ENCODE results near the gene FASN. TPM values are rescaled to one million over a fixed set of nuclear protein-coding genes. Genes with fewer than 3 reads are reported as not detected.

The FASN gene
- total and polyA plus RNA-seq, 2 donors (not counting 3 experiments of a cell fraction or from before 2014, with no cell fraction given), result 101 to 360 TPM

DNA sequence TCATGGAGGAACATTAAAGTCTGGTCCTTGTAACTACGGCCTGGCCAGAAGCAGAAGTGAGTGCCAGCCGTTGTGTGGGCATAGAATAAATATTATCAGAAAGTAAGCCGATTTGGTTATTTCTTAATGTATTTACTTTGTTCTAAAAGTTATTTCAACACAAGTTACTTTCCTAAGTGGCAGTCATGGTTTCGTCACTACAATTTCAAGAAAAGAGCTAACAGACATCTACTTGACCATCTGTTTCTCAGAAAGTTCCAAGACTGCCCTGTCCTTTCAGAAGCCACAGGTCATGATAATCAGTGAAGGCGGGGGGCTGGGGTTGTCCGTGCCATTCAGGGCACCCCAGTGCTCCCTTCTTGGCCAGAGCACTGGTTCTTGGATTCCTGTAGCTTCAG lies 14.9 kb upstream of the FASN start:
- dilution Hi-C loops (cut with MboI; ENCODE audit: extremely low pct_ligation_motif_present, low sequenced_read_pairs) (no loop called here), intact Hi-C loops (cut with micrococcal nuclease) (no loop called here)

More for the DNA sequence above, 14.9 kb upstream of the FASN start:
- H3K79me2 ChIP-seq (ENCODE audit: control insufficient read depth, insufficient read depth, low read length), result no peaks in the 10 kb centered on the region
- H3K27me3 ChIP-seq (ENCODE audit: control insufficient read depth in 2 of 2, insufficient read depth in 2 of 2, low read length in 2 of 2), result no peaks in the 10 kb centered on the region
- no peaks in the 10 kb centered on the region for H3K9me1 ChIP-seq (replicated peaks; ENCODE audit: control insufficient read depth, extremely low read depth, insufficient read depth, low read length)
- no peak overlapping the region for H2AFZ ChIP-seq (ENCODE audit: low read depth, low read length)
- H3K4me1 ChIP-seq (ENCODE audit: control insufficient read depth, extremely low read depth, insufficient read depth, low read length), result no peaks in the 10 kb centered on the region
- CTCF ChIA-PET, result interaction anchor here (0.9 kb wide), 1 partner anchor 15 kb away, joined by 4 read pairs; the partner anchor contains the start of gene FASN
- TF ChIP-seq GATA2 (IDR thresholded peaks at IDR 0.05; ENCODE audit: insufficient read depth, insufficient read length, low read depth, low read length) (no peak), POLR2AphosphoS5 (IDR thresholded peaks at IDR 0.05; ENCODE audit: insufficient read depth, low read depth, low read length) (no peak), POLR2A (IDR thresholded peaks at IDR 0.05; ENCODE audit: low read depth, low read length) (no peak), MYC (IDR thresholded peaks at IDR 0.05; ENCODE audit: low read depth, low read length) (no peak), JUN (IDR thresholded peaks at IDR 0.05; ENCODE audit: borderline replicate concordance, insufficient read depth, insufficient read length, low read depth) (no peak), EZH2 (IDR thresholded peaks at IDR 0.05; ENCODE audit: borderline replicate concordance, low read depth, low read length, severe bottlenecking) (no peak), FOS (IDR thresholded peaks at IDR 0.05; ENCODE audit: borderline replicate concordance, insufficient read depth, low read length) (no peak)
- TF ChIP-seq, protein P1, sequence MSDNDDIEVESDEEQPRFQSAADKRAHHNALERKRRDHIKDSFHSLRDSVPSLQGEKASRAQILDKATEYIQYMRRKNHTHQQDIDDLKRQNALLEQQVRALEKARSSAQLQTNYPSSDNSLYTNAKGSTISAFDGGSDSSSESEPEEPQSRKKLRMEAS (IDR thresholded peaks at IDR 0.05; ENCODE audit: insufficient read depth, insufficient read length), result no peak
- TF ChIP-seq, protein P2, sequence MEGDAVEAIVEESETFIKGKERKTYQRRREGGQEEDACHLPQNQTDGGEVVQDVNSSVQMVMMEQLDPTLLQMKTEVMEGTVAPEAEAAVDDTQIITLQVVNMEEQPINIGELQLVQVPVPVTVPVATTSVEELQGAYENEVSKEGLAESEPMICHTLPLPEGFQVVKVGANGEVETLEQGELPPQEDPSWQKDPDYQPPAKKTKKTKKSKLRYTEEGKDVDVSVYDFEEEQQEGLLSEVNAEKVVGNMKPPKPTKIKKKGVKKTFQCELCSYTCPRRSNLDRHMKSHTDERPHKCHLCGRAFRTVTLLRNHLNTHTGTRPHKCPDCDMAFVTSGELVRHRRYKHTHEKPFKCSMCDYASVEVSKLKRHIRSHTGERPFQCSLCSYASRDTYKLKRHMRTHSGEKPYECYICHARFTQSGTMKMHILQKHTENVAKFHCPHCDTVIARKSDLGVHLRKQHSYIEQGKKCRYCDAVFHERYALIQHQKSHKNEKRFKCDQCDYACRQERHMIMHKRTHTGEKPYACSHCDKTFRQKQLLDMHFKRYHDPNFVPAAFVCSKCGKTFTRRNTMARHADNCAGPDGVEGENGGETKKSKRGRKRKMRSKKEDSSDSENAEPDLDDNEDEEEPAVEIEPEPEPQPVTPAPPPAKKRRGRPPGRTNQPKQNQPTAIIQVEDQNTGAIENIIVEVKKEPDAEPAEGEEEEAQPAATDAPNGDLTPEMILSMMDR (IDR thresholded peaks at IDR 0.05; ENCODE audit: extremely low read depth in 1 of 2, insufficient read depth in 1 of 2, low read depth in 1 of 2, low read length in 2 of 2), result no peak
- no peak overlapping the region for H3K4me2 ChIP-seq (ENCODE audit: insufficient read depth, low read length)
- no peak for DNase-seq (ENCODE audit: low read depth, low spot score)
- H4K20me1 ChIP-seq (replicated peaks; ENCODE audit: control insufficient read depth, extremely low read depth, insufficient read depth, low read length), result no peaks in the 10 kb centered on the region
- H3K4me3 ChIP-seq (replicated peaks in 1 of 3; ENCODE audit: insufficient read depth in 1 of 3, low read depth in 1 of 3, low read length in 3 of 3), result no peak overlapping the region
- no peak overlapping the region for H3K27ac ChIP-seq (ENCODE audit: insufficient read depth, low read depth, low read length)
- POLR2A ChIA-PET, result no interaction called here
- no peaks in the 10 kb centered on the region for H3K36me3 ChIP-seq (ENCODE audit: control insufficient read depth in 2 of 2, extremely low read depth in 1 of 2, insufficient read depth in 2 of 2, low read length in 2 of 2)
- FAIRE-seq, result no peak
- H3K9ac ChIP-seq (replicated peaks; ENCODE audit: extremely low read depth, insufficient read depth, low read length), result no peak overlapping the region
- no peaks in the 10 kb centered on the region for H3K9me3 ChIP-seq (replicated peaks; ENCODE audit: control insufficient read depth, insufficient read depth, low read length)
- no TSS peak for BruUV-seq (replicated peaks)
